Hypothalamus (tissue), 51 donors: Measurements from ENCODE around the gene SPRED3.
"Not testable (repeated sequence)": the region's sequence is repeated elsewhere in the genome, so short reads cannot be mapped to it uniquely, and the experiment has no call there.

Experiments used
- DNase-seq, 51 donors: peaks; one replicate each; lab custom pipeline; 2025; lab: John Stamatoyannopoulos, UW

SPRED3 gene

GRCh38 chr19:38389101-38389925, 816 bp downstream of the SPRED3 start:
- DNase-seq = peak in 20 of 51 donors; percentile 6 to 61 (median 30)

GRCh38 chr19:38389957-38390924, 1.7 kb downstream of the SPRED3 start:
- no peak for DNase-seq

- DNase-seq = no peak
These were observed 3.5 kb downstream of the SPRED3 start for GRCh38 chr19:38391911-38392464.

GRCh38 chr19:38392707-38393308, 4.3 kb downstream of the SPRED3 start:
- peak in 1 of 51 donors; percentile 8 for DNase-seq

GRCh38 chr19:38394488-38394887, 6.0 kb downstream of the SPRED3 start:
- no peak for DNase-seq

- no peak for DNase-seq
These were observed 7.1 kb downstream of the SPRED3 start for GRCh38 chr19:38395381-38396114.

- DNase-seq = no peak
These were observed 10.6 kb downstream of the SPRED3 start for GRCh38 chr19:38399081-38399480.

- DNase-seq = no peak
These were observed 11.0 kb downstream of the SPRED3 start for GRCh38 chr19:38399537-38399936.

- DNase-seq = no peak
These were observed 11.9 kb downstream of the SPRED3 start for GRCh38 chr19:38400361-38400760.

- DNase-seq = no peak
These were observed 12.7 kb downstream of the SPRED3 start for GRCh38 chr19:38401148-38401547.

- DNase-seq = no peak
These were observed 14.1 kb downstream of the SPRED3 start for GRCh38 chr19:38402623-38402966.

GRCh38 chr19:38402967-38403674, 14.6 kb downstream of the SPRED3 start, which contains the start of gene FAM98C:
Gene FAM98C (plus strand): TSS chr19:38403093. CDS start chr19:38403154, 61 bp downstream.
- DNase-seq = peak; percentile 41 to 99 (median 95)

GRCh38 chr19:38404858-38405257, 16.4 kb downstream of the SPRED3 start:
- no peak for DNase-seq

- DNase-seq = no peak
These were observed 16.8 kb downstream of the SPRED3 start for GRCh38 chr19:38405276-38405675.

- peak in 1 of 51 donors; percentile 8 for DNase-seq
These were observed 21.2 kb downstream of the SPRED3 start for GRCh38 chr19:38409631-38410133.

- DNase-seq = not testable (repeated sequence)
These were observed 21.9 kb downstream of the SPRED3 start for GRCh38 chr19:38410407-38410806.

GRCh38 chr19:38411041-38411712, 22.7 kb downstream of the SPRED3 start:
- no peak for DNase-seq

GRCh38 chr19:38411898-38412297, 23.4 kb downstream of the SPRED3 start:
- not testable (repeated sequence) for DNase-seq
